HEK293 (cell line): ENCODE results near the gene HIGD2A.

Source experiments
- ZBTB1 ChIP-seq: fragments of 450-650 bp; formaldehyde crosslinking; IDR thresholded peaks from 2 replicates; pipeline ENCODE4 v1.5.1; 2016; ENCODE audit warnings: missing biosample characterization, missing genetic modification characterization
- ZBTB10 ChIP-seq: fragments of 450-650 bp; formaldehyde crosslinking; IDR thresholded peaks from 2 replicates; pipeline ENCODE4 v1.5.1; 2016; ENCODE audit warnings: missing biosample characterization, missing genetic modification characterization
- ZBTB20 ChIP-seq: fragments of 450-650 bp; formaldehyde crosslinking; IDR thresholded peaks from 2 replicates; pipeline ENCODE4 v1.5.1; 2016; ENCODE audit warnings: missing biosample characterization, missing genetic modification characterization
- ZFP3 ChIP-seq: fragments of 450-650 bp; formaldehyde crosslinking; IDR thresholded peaks from 2 replicates; pipeline ENCODE4 v1.5.1; 2016; ENCODE audit warnings: low read depth, missing biosample characterization, missing genetic modification characterization
- ZNF48 ChIP-seq: fragments of 450-650 bp; formaldehyde crosslinking; IDR thresholded peaks from 2 replicates; pipeline ENCODE4 v1.5.1; 2016; ENCODE audit warnings: missing biosample characterization, missing genetic modification characterization
- ZNF777 ChIP-seq: fragments of 450-650 bp; formaldehyde crosslinking; IDR thresholded peaks from 2 replicates; pipeline ENCODE4 v1.5.1; 2017; ENCODE audit warnings: missing biosample characterization, missing genetic modification characterization, borderline replicate concordance

Gene HIGD2A

GRCh38 chr5:176438959-176439757 lies 50.6 kb downstream of the HIGD2A start (continued):
- no peak for TF ChIP-seq ZBTB10 (tag by site-specific recombination)
- no peak for TF ChIP-seq ZNF48 (tag by site-specific recombination)
- no peak for TF ChIP-seq ZBTB1 (tag by site-specific recombination)
- TF ChIP-seq ZFP3 (tag by site-specific recombination), result no peak
- TF ChIP-seq ZBTB20 (tag by site-specific recombination), result no peak
- TF ChIP-seq ZNF777 (tag by site-specific recombination), result no peak
